ENCODE measurements around the gene SMYD3.

DNA sequence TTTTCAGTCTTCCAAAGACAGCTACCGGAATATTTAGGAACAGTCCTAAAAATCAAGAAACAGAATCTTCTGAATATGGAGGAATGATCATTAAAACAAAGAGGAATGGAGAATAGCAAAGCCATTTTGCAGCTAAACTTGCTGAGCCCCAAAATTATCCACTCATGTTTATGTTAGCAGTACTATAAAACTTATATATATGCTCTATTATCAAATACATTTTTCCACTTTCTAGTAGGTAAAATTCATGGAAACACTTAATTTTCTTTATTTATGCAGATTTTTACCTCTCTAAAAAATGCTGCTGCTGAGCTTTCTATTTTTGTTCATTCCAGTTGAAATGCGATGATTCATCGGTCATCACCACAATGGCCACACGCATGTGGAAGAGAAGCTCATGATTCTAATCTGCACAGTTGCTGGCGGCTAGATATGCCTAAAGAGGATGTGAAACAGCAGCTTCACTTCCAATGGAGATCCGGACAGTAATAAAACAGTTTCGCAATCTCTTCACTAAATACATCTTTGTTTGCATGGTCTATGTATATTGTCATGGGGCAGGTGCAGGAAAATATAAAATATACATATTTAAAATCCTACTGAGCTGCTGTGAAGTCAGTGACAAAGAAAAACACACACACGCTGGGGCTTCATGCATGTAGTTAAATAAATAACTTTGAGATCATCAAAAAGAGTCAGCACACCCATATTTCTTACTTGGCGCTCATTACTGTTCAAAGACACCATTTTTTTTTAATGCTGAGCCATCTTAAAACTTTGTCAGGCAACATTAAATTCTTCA lies 292.2 kb downstream of the SMYD3 start:
- TF ChIP-seq, protein P1, sequence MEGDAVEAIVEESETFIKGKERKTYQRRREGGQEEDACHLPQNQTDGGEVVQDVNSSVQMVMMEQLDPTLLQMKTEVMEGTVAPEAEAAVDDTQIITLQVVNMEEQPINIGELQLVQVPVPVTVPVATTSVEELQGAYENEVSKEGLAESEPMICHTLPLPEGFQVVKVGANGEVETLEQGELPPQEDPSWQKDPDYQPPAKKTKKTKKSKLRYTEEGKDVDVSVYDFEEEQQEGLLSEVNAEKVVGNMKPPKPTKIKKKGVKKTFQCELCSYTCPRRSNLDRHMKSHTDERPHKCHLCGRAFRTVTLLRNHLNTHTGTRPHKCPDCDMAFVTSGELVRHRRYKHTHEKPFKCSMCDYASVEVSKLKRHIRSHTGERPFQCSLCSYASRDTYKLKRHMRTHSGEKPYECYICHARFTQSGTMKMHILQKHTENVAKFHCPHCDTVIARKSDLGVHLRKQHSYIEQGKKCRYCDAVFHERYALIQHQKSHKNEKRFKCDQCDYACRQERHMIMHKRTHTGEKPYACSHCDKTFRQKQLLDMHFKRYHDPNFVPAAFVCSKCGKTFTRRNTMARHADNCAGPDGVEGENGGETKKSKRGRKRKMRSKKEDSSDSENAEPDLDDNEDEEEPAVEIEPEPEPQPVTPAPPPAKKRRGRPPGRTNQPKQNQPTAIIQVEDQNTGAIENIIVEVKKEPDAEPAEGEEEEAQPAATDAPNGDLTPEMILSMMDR (IDR thresholded peaks at IDR 0.05), result no peak
- TF ChIP-seq EZH2 (IDR thresholded peaks at IDR 0.05; ENCODE audit: borderline replicate concordance, insufficient read depth, low read depth, low read length, poor library complexity, severe bottlenecking), result no peak
